Measurements from ENCODE around the gene VSTM2B. TPM values are rescaled to one million over a fixed set of nuclear protein-coding genes. Genes with fewer than 3 reads are reported as not detected.
A peak's percentile ranks its signal among the peaks of the same experiment; 100 is the strongest.

The VSTM2B gene
- total and polyA plus RNA-seq, 2 experiments from 2014 or later: 0.47 to 1.1 TPM

DNA sequence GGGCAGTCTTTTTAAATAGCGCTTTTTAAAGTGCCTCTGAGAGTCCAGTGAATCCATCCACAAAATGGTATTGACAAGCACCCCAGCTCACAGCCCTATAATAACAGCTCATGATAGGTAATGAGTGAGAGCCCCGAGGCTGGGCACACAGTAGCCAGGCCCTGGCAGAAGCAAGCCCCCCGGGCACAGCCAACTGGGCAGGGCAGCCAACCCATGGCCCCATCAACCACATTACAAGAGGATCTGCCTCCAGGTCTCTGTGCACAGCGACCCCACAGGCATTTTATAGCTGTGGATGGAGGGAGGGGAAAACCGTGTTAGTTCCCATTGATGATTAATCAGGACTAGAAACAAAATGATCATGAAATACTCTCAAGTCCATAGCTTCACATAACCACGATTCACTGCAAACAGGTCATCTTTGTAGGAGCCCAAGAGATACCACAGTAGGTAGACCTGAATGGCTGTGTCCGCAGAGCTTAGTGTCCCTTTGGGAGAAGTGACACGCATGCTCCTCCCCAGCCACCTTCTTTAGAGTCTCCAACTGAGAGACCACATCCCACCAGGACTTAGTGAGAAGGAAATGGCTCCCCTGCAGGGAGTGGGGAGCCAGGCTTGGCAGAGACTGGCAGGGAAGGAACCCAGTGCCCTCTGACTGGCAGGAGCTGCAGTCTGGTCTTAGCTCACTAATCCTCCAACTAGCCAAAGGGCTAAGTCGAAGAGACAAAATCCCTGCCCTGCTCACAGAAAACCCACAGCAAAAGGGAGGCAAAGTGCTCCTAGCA, 4.3 kb upstream of the VSTM2B start:
- no peaks in the 10 kb centered on the region for H3K9me3 ChIP-seq (ENCODE audit: low read depth)
- H3K27ac ChIP-seq: no peak overlapping the region
- H3K27me3 ChIP-seq: peaks cover 58% of the 10 kb centered on the region
- WGBS (ENCODE audit: low lambda C conversion rate, missing lambda C conversion rate): 74% methylated on average over 9 of the region's 9 CpGs
- H4K20me1 ChIP-seq (ENCODE audit: insufficient read depth, poor library complexity, severe bottlenecking): no peaks in the 10 kb centered on the region
- no peak overlapping the region for H3K4me2 ChIP-seq
- H3K4me3 ChIP-seq: no peak overlapping the region
- H3K4me1 ChIP-seq (ENCODE audit: insufficient read depth): peaks cover under 1% of the 10 kb centered on the region
- no peaks in the 10 kb centered on the region for H3K9me2 ChIP-seq (replicated peaks; ENCODE audit: insufficient read depth)
- no peak overlapping the region for H2AFZ ChIP-seq
- no peak for DNase-seq (ENCODE audit: low spot score)
- H3K79me2 ChIP-seq: no peaks in the 10 kb centered on the region
- no peaks in the 10 kb centered on the region for H3K36me3 ChIP-seq (replicated peaks; ENCODE audit: insufficient read depth, low read depth)
- TF ChIP-seq, protein P1, sequence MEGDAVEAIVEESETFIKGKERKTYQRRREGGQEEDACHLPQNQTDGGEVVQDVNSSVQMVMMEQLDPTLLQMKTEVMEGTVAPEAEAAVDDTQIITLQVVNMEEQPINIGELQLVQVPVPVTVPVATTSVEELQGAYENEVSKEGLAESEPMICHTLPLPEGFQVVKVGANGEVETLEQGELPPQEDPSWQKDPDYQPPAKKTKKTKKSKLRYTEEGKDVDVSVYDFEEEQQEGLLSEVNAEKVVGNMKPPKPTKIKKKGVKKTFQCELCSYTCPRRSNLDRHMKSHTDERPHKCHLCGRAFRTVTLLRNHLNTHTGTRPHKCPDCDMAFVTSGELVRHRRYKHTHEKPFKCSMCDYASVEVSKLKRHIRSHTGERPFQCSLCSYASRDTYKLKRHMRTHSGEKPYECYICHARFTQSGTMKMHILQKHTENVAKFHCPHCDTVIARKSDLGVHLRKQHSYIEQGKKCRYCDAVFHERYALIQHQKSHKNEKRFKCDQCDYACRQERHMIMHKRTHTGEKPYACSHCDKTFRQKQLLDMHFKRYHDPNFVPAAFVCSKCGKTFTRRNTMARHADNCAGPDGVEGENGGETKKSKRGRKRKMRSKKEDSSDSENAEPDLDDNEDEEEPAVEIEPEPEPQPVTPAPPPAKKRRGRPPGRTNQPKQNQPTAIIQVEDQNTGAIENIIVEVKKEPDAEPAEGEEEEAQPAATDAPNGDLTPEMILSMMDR (IDR thresholded peaks at IDR 0.05; ENCODE audit: poor library complexity): no peak
- TF ChIP-seq EZH2phosphoT487 (IDR thresholded peaks at IDR 0.05; ENCODE audit: low read depth, severe bottlenecking, unreplicated experiment) (no peak), EZH2 (IDR thresholded peaks at IDR 0.05; ENCODE audit: borderline replicate concordance) (no peak)

DNA sequence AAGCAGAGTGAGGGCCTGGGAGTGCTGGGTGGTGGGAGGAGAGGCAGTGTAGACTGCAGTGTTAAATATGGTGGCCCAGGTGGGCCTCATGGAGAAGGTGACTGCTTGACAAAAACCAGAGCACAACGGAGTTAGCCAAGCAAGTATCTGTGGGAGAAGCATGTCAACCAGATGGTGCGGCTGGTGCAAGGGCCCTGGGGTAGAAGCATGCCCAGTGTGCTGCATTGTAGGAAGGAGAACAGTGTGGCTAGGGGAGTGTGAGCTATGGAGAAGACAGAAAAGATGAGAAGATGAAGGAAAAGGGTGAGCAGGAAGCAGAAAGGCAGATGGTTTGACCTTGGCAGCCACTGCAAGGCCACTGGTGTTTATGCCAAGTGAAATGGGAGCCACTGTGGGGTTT, 2.2 kb upstream of the VSTM2B start:
- Histone ChIP-seq H2AFZ (no peak overlapping the region), H3K4me1 (ENCODE audit: insufficient read depth) (peaks cover 7% of the 10 kb centered on the region), H3K27ac (no peak overlapping the region), H3K79me2 (no peaks in the 10 kb centered on the region), H3K36me3 (replicated peaks; ENCODE audit: insufficient read depth, low read depth) (no peaks in the 10 kb centered on the region), H4K20me1 (ENCODE audit: insufficient read depth, poor library complexity, severe bottlenecking) (no peaks in the 10 kb centered on the region), H3K27me3 (peaks cover 77% of the 10 kb centered on the region), H3K9me2 (replicated peaks; ENCODE audit: insufficient read depth) (no peaks in the 10 kb centered on the region), H3K4me2 (no peak overlapping the region), H3K4me3 (no peak overlapping the region), H3K9me3 (ENCODE audit: low read depth) (no peaks in the 10 kb centered on the region)
- TF ChIP-seq EZH2phosphoT487 (IDR thresholded peaks at IDR 0.05; ENCODE audit: low read depth, severe bottlenecking, unreplicated experiment): no peak
- TF ChIP-seq, protein P1 (IDR thresholded peaks at IDR 0.05; ENCODE audit: poor library complexity): no peak
- no peak for TF ChIP-seq EZH2 (IDR thresholded peaks at IDR 0.05; ENCODE audit: borderline replicate concordance)
- no peak for DNase-seq (ENCODE audit: low spot score)
- 82% methylated on average over 2 of the region's 2 CpGs for WGBS (ENCODE audit: low lambda C conversion rate, missing lambda C conversion rate)

GRCh38 chr19:29524201-29524911, 1.4 kb upstream of the VSTM2B start:
- Histone ChIP-seq H3K27ac (no peak overlapping the region), H3K27me3 (peaks cover 85% of the 10 kb centered on the region), H3K9me2 (replicated peaks; ENCODE audit: insufficient read depth) (no peaks in the 10 kb centered on the region), H4K20me1 (ENCODE audit: insufficient read depth, poor library complexity, severe bottlenecking) (no peaks in the 10 kb centered on the region), H3K36me3 (replicated peaks; ENCODE audit: insufficient read depth, low read depth) (no peaks in the 10 kb centered on the region), H3K4me1 (ENCODE audit: insufficient read depth) (peaks cover 11% of the 10 kb centered on the region), H3K4me2 (peak overlapping the region; percentile 81), H2AFZ (no peak overlapping the region), H3K4me3 (no peak overlapping the region), H3K9me3 (ENCODE audit: low read depth) (no peaks in the 10 kb centered on the region), H3K79me2 (no peaks in the 10 kb centered on the region)
- TF ChIP-seq, protein P1 (IDR thresholded peaks at IDR 0.05; ENCODE audit: poor library complexity): peak; percentile 3
- TF ChIP-seq EZH2 (IDR thresholded peaks at IDR 0.05; ENCODE audit: borderline replicate concordance): peak; percentile 52
- TF ChIP-seq EZH2phosphoT487 (IDR thresholded peaks at IDR 0.05; ENCODE audit: low read depth, severe bottlenecking, unreplicated experiment): no peak
- no peak for DNase-seq (ENCODE audit: low spot score)
- 8% methylated on average over 14 of the region's 14 CpGs for WGBS (ENCODE audit: low lambda C conversion rate, missing lambda C conversion rate)
